H1 (cell line): ENCODE results near the gene TIE1. TPM values are rescaled to one million over a fixed set of nuclear protein-coding genes. Genes with fewer than 3 reads are reported as not detected.

Experiments
- CTCF ChIA-PET: fragments of 300-600 bp; sonication (Branson Sonifier 250); formaldehyde crosslinking; loops from one replicate; lab custom pipeline; 2021; ENCODE audit not compliant: partially characterized antibody; lab: Charles Lee
- POLR2A ChIA-PET: fragments of 300-600 bp; sonication (Branson Sonifier 250); formaldehyde crosslinking; loops from one replicate; lab custom pipeline; 2021; ENCODE audit warnings: inconsistent platforms; ENCODE audit not compliant: partially characterized antibody; lab: Charles Lee
- DNase-seq, 2 experiments: peaks; one replicate each; pipeline versions ENCODE4 v3.0.0 to v3.0.0-alpha.2; 2010 to 2022; ENCODE audit warnings: low spot score in 2 of 2, low read depth in 1 of 2, mixed read lengths in 1 of 2
- FAIRE-seq: peaks from 2 replicates; lab custom pipeline; 2011; peaks lifted over from hg19 to GRCh38; lab: Jason Lieb, UNC
- H2AFZ ChIP-seq: 2 replicates; pipeline ENCODE4 v1.8.1; 2012; ENCODE audit warnings: low read length, inconsistent platforms
- H2AK5ac ChIP-seq: 2 replicates; pipeline ENCODE4 v1.6.1; 2013; ENCODE audit warnings: low read depth, low read length
- H2BK120ac ChIP-seq: replicated peaks from 2 replicates; pipeline ENCODE3; 2013; ENCODE audit warnings: low read depth, low read length, inconsistent platforms
- H2BK12ac ChIP-seq: 2 replicates; pipeline ENCODE4 v1.6.1; 2013; ENCODE audit warnings: low read depth, low read length
- H2BK15ac ChIP-seq: 2 replicates; pipeline ENCODE4 v1.6.1; 2013; ENCODE audit warnings: low read length
- H2BK20ac ChIP-seq: 2 replicates; pipeline ENCODE4 v1.6.1; 2013; ENCODE audit warnings: low read length
- H2BK5ac ChIP-seq: 2 replicates; pipeline ENCODE4 v1.6.1; 2013; ENCODE audit warnings: low read depth, low read length
- H3K14ac ChIP-seq: 2 replicates; pipeline ENCODE4 v1.6.1; 2013; ENCODE audit warnings: inconsistent platforms; ENCODE audit not compliant: insufficient read length
- H3K18ac ChIP-seq: 2 replicates; pipeline ENCODE4 v1.6.1; 2013; ENCODE audit warnings: low read length; ENCODE audit errors: extremely low read depth
- H3K23ac ChIP-seq: 2 replicates; pipeline ENCODE4 v1.6.1; 2013; ENCODE audit warnings: inconsistent platforms; ENCODE audit not compliant: insufficient read length
- H3K23me2 ChIP-seq: 2 replicates; pipeline ENCODE4 v1.6.1; 2013; ENCODE audit warnings: low read depth, low read length
- H3K27ac ChIP-seq: 2 replicates; pipeline ENCODE4 v1.6.1; 2011; ENCODE audit warnings: low read depth, low read length, inconsistent platforms
- H3K27me3 ChIP-seq, 4 experiments: replicated peaks in 1 of 4; 1 replicate in 1 of 4; 2 replicates in 3 of 4; pipeline versions ENCODE4 v1.6.1 to v1.8.1; 2011 to 2013; ENCODE audit warnings: low read length in 3 of 4, mild to moderate bottlenecking in 3 of 4, inconsistent platforms in 2 of 4, mixed read lengths in 2 of 4, moderate library complexity in 1 of 4; ENCODE audit not compliant: control insufficient read depth in 3 of 4, insufficient read depth in 3 of 4; ENCODE audit errors: extremely low read depth in 1 of 4
- H3K36me3 ChIP-seq, 4 experiments: 2 replicates each; pipeline versions ENCODE4 v1.6.1 to v1.8.1; 2011 to 2013; ENCODE audit warnings: mild to moderate bottlenecking in 4 of 4, low read length in 3 of 4, moderate library complexity in 2 of 4, control low read depth in 1 of 4, inconsistent platforms in 1 of 4; ENCODE audit not compliant: insufficient read depth in 4 of 4, control insufficient read depth in 2 of 4
- H3K4ac ChIP-seq: replicated peaks from 2 replicates; pipeline ENCODE3; 2013; ENCODE audit warnings: low read length, low read depth, mixed read lengths, inconsistent platforms; ENCODE audit not compliant: insufficient read length
- H3K4me1 ChIP-seq, 4 experiments: replicated peaks in 1 of 4; 1 replicate in 1 of 4; 2 replicates in 3 of 4; pipeline versions ENCODE4 v1.6.1 to v1.8.1; 2011 to 2013; ENCODE audit warnings: low read length in 3 of 4, inconsistent platforms in 2 of 4, mixed read lengths in 1 of 4; ENCODE audit not compliant: insufficient read depth in 4 of 4, control insufficient read depth in 3 of 4
- H3K4me2 ChIP-seq, 2 experiments: 2 replicates each; pipeline versions ENCODE4 v1.6.1 to v1.8.1; 2011 to 2013; ENCODE audit warnings: low read depth in 2 of 2, low read length in 2 of 2, control low read depth in 1 of 2, inconsistent platforms in 1 of 2, mild to moderate bottlenecking in 1 of 2; ENCODE audit not compliant: insufficient read depth in 1 of 2
- H3K4me3 ChIP-seq, 4 experiments: fragments of 200-600, 300-600 bp in 1 of 4; sonication (generic), shearing (Covaris generic), sonication (Bioruptor Twin) in 1 of 4; 2 replicates each; pipeline versions ENCODE4 v1.5.1 to v1.8.1; 2011 to 2016; ENCODE audit warnings: low read length in 4 of 4, low read depth in 3 of 4, control low read depth in 2 of 4, inconsistent platforms in 2 of 4, mild to moderate bottlenecking in 2 of 4, mixed read lengths in 1 of 4, moderate library complexity in 1 of 4; ENCODE audit not compliant: insufficient read depth in 2 of 4; ENCODE audit errors: extremely low read depth in 1 of 4
- H3K56ac ChIP-seq: replicated peaks from 2 replicates; pipeline ENCODE3; 2013; ENCODE audit warnings: low read depth, mild to moderate bottlenecking, mixed read lengths, low read length, inconsistent platforms; ENCODE audit not compliant: insufficient read length
- H3K79me1 ChIP-seq: 2 replicates; pipeline ENCODE4 v1.6.1; 2013; ENCODE audit warnings: low read depth, low read length, control low read depth
- H3K79me2 ChIP-seq, 2 experiments: 2 replicates each; pipeline versions ENCODE4 v1.6.1 to v1.8.1; 2012 to 2013; ENCODE audit warnings: low read length in 2 of 2, mild to moderate bottlenecking in 2 of 2, inconsistent platforms in 1 of 2; ENCODE audit not compliant: insufficient read depth in 2 of 2, control insufficient read depth in 1 of 2
- H3K9ac ChIP-seq, 4 experiments: replicated peaks in 1 of 4; 1 replicate in 1 of 4; 2 replicates in 3 of 4; pipeline versions ENCODE4 v1.6.1 to v1.8.1; 2011 to 2013; ENCODE audit warnings: low read depth in 3 of 4, low read length in 3 of 4, control low read depth in 2 of 4, mild to moderate bottlenecking in 2 of 4, moderate library complexity in 2 of 4, inconsistent platforms in 1 of 4; ENCODE audit errors: extremely low read depth in 1 of 4
- H3K9me3 ChIP-seq, 2 experiments: 2 replicates each; pipeline versions ENCODE4 v1.6.1 to v1.8.1; 2012 to 2013; ENCODE audit warnings: mild to moderate bottlenecking in 2 of 2, moderate library complexity in 2 of 2, control low read depth in 1 of 2, inconsistent platforms in 1 of 2, low read depth in 1 of 2, low read length in 1 of 2, mixed read lengths in 1 of 2; ENCODE audit not compliant: insufficient read depth in 2 of 2
- H4K20me1 ChIP-seq, 2 experiments: replicated peaks in 1 of 2; 2 replicates each; pipeline versions ENCODE3 to v1.8.1; 2011 to 2013; ENCODE audit warnings: inconsistent platforms in 2 of 2, low read length in 2 of 2, mild to moderate bottlenecking in 1 of 2; ENCODE audit not compliant: insufficient read depth in 2 of 2, control insufficient read depth in 1 of 2
- H4K5ac ChIP-seq: 2 replicates; pipeline ENCODE4 v1.6.1; 2013; ENCODE audit warnings: low read length, low read depth, mixed read lengths, inconsistent platforms; ENCODE audit not compliant: insufficient read length
- H4K8ac ChIP-seq: 2 replicates; pipeline ENCODE4 v1.8.0; 2013; ENCODE audit warnings: mild to moderate bottlenecking, moderate library complexity, low read length, inconsistent platforms; ENCODE audit not compliant: insufficient read depth; ENCODE audit errors: extremely low read depth
- H4K91ac ChIP-seq: replicated peaks from 2 replicates; pipeline ENCODE3; 2013; ENCODE audit warnings: low read length, mixed read lengths, inconsistent platforms; ENCODE audit not compliant: insufficient read length
- ASH2L ChIP-seq: fragments of 200-600, 300-600 bp; sonication (generic); IDR thresholded peaks from one replicate; pipeline ENCODE4 v1.7.1; 2017; ENCODE audit warnings: low read length
- BACH1 ChIP-seq: IDR thresholded peaks from 2 replicates; pipeline ENCODE4 v1.6.1; 2012; ENCODE audit warnings: low read length, improper control_type of control experiment
- CEBPB ChIP-seq: IDR thresholded peaks from 2 replicates; pipeline ENCODE4 v1.6.1; 2012; ENCODE audit warnings: low read depth, low read length
- CHD1 ChIP-seq: IDR thresholded peaks from 2 replicates; pipeline ENCODE4 v1.6.1; 2012; ENCODE audit warnings: low read depth, low read length, improper control_type of control experiment
- HDAC2 ChIP-seq, 2 experiments: fragments of 300-600 bp in 1 of 2; sonication (generic) in 1 of 2; IDR thresholded peaks; 2 replicates each; pipeline ENCODE4 v1.6.1; 2011 to 2012; ENCODE audit warnings: low read depth in 2 of 2, low read length in 2 of 2, mild to moderate bottlenecking in 2 of 2, moderate library complexity in 2 of 2, borderline replicate concordance in 1 of 2, inconsistent platforms in 1 of 2
- RAD21 ChIP-seq, 2 experiments: IDR thresholded peaks in 1 of 2; conservative IDR thresholded peaks in 1 of 2; 2 replicates each; pipeline ENCODE4 v1.6.1; 2011; ENCODE audit warnings: low read depth in 2 of 2, low read length in 2 of 2, improper control_type of control experiment in 1 of 2, inconsistent platforms in 1 of 2, mild to moderate bottlenecking in 1 of 2, moderate library complexity in 1 of 2
- SP4 ChIP-seq: IDR thresholded peaks from 2 replicates; pipeline ENCODE4 v1.6.1; 2012; ENCODE audit warnings: low read length, inconsistent platforms
- SRF ChIP-seq: IDR thresholded peaks from 2 replicates; pipeline ENCODE4 v1.6.1; 2011; ENCODE audit warnings: mild to moderate bottlenecking, low read depth, low read length, moderate library complexity
- TBP ChIP-seq: IDR thresholded peaks from 2 replicates; pipeline ENCODE4 v1.6.1; 2011; ENCODE audit warnings: low read depth, low read length, improper control_type of control experiment
- TEAD4 ChIP-seq: IDR thresholded peaks from 2 replicates; pipeline ENCODE4 v1.6.1; 2012; ENCODE audit warnings: low read depth, low read length, inconsistent platforms, mixed read lengths
- WGBS, 2 experiments: shearing (Covaris generic) in 1 of 2; methylation state at CpG; one replicate each; pipeline versions ENCODE4 v1.1.6 to v1.1.7; 2013 to 2015; ENCODE audit warnings: low lambda C conversion rate in 2 of 2, mixed read lengths in 2 of 2, inconsistent platforms in 1 of 2, low coverage in 1 of 2, missing lambda C conversion rate in 1 of 2; ENCODE audit not compliant: insufficient replicate concordance in 2 of 2, insufficient coverage in 1 of 2, insufficient read length in 1 of 2; ENCODE audit errors: extremely low coverage in 1 of 2, missing lambda C conversion rate in 1 of 2; 5-methylcytosine and 5-hydroxymethylcytosine counted together
- polyA plus RNA-seq, 7 experiments: library from polyadenylated mRNA; depleted of rRNA in 3 of 7; stranded (reverse) in 5 of 7; unstranded in 2 of 7; fragments of >200 nt in 5 of 7; fragments of 200-250 nt in 2 of 7; gene quantifications; 1 replicate in 5 of 7; 2 replicates in 1 of 7; 4 replicates in 1 of 7; pipeline versions ENCODE4 v1.2.1 to v1.2.3, GENCODE V29; 2011 to 2013; ENCODE audit warnings: missing spikeins in 2 of 7, mixed read lengths in 2 of 7
- total RNA-seq: library from RNA; stranded (reverse); fragmentation: NEBNext Ultra II Directional; extraction: Animal tissue kit (Norgen Biotek cat#: 25700); gene quantifications from 2 replicates; pipeline ENCODE4 v1.2.1, GENCODE V29; 2021

Gene TIE1
- total and polyA plus RNA-seq, 2 of the 8 experiments (the other 6 are each of a cell fraction or from before 2014, with no cell fraction given), result 0.74 to 2.2 TPM

GRCh38 chr1:43270421-43271095, 30.2 kb upstream of the TIE1 start:
- Histone ChIP-seq H3K79me2 (0 out of 4 replicates have a peak, but pooled peaks cover 0 to 3% of the 10 kb centered on the region in 2 experiments), H2BK15ac (no peak overlapping the region), H3K9ac (peak overlapping the region in 2 of 4 experiments; percentile 15 to 84; a peak in 3 of 7 replicates), H3K27me3 (no peaks in the 10 kb centered on the region), H3K56ac (no peak overlapping the region), H3K23me2 (peaks cover 6% of the 10 kb centered on the region; the same call in 1 of the 2 replicates), H3K23ac (no peak overlapping the region), H3K4ac (no peak overlapping the region), H3K79me1 (peaks cover 3% of the 10 kb centered on the region), H4K8ac (peak overlapping the region; percentile 73; the same call in 1 of the 2 replicates), H2BK5ac (peak overlapping the region; percentile 87), H2BK12ac (peak overlapping the region; percentile 98; the same call in 1 of the 2 replicates), H2AK5ac (no peak overlapping the region), H4K5ac (no peak overlapping the region), H3K14ac (no peak overlapping the region), H3K18ac (peak overlapping the region; percentile 33; the same call in 1 of the 2 replicates), H3K4me3 (peak overlapping the region; percentile 54 to 67 (median 60)), H3K4me1 (peaks cover 0 to 12% (median 5%) of the 10 kb centered on the region in 4 experiments; a peak in 5 of 7 replicates), H2AFZ (no peak overlapping the region), H4K91ac (peak overlapping the region; percentile 29), H3K4me2 (peak overlapping the region; percentile 80 to 94), H2BK120ac (no peak overlapping the region), H3K36me3 (peaks cover 2 to 12% (median 6%) of the 10 kb centered on the region in 4 experiments; a peak in 6 of 8 replicates), H2BK20ac (no peak overlapping the region), H4K20me1 (no peaks in the 10 kb centered on the region), H3K9me3 (peaks cover 1 to 4% of the 10 kb centered on the region in 2 experiments; a peak in 1 of 4 replicates), H3K27ac (peak overlapping the region; percentile 54; the same call in 1 of the 2 replicates)
- DNase-seq (peak; percentile 88 to 90), FAIRE-seq (peak; percentile 99)
- WGBS, 2 experiments, result 4% methylated on average over 20 of the region's 29 CpGs; no CpG with 5 or more reads in 1 of the 2 experiments
- POLR2A ChIA-PET, result interaction anchor here (0.8 to 3.2 kb wide), 7 partner anchors 9 to 98 kb away, joined by 3 to 31 read pairs (median 5); partner anchors contain the start of genes C1orf210, CDC20 and ELOVL1
- CTCF ChIA-PET, result interaction anchor here (1.0 to 1.4 kb wide), 4 partner anchors 10 to 143 kb away, joined by 3 to 7 read pairs (median 4); partner anchors contain the start of gene C1orf210
- TF ChIP-seq CHD1, result no peak
- TF ChIP-seq ASH2L, result peak; percentile 57
- no peak for TF ChIP-seq CEBPB
- no peak for TF ChIP-seq SRF
- TF ChIP-seq SP4, result no peak
- TF ChIP-seq HDAC2 (IDR thresholded peaks at IDR 0.05; ENCODE audit: borderline replicate concordance in 1 of 2, low read depth in 2 of 2, low read length in 2 of 2), result no peak
- no peak for TF ChIP-seq BACH1
- TF ChIP-seq RAD21 (IDR thresholded peaks at IDR 0.05 in 1 of 2, conservative IDR thresholded peaks at IDR 0.05 in 1 of 2; ENCODE audit: low read depth in 2 of 2, low read length in 2 of 2), result no peak
- peak; percentile 92 for TF ChIP-seq TEAD4
- peak; percentile 62; the same call in 1 of the 2 replicates for TF ChIP-seq TBP
